ENCODE measurements around the gene ANXA1.

Gene ANXA1

DNA sequence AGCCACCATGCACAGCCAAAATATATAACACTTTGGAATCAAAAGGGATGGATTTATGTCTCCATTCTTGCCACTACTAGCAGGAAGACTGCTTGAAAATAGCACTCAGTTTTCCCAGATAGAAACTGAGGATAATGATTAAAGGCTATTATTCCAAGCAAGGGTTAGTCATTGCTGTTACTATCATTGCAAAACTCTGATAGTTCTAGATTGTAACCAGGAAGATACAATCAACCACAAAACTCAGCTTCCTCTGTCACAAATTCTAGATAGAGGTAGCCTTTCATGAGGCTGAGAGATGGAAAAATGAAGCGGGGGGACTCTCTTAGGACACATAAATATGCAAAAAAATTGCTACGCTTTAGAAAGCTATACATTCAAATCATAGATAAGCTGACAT is 3.1 kb downstream of the ANXA1 start:
- peak overlapping the region; percentile 84 for H3K4me3 ChIP-seq (ENCODE audit: control insufficient read depth, low read depth, low read length)
- TF ChIP-seq, protein P1, sequence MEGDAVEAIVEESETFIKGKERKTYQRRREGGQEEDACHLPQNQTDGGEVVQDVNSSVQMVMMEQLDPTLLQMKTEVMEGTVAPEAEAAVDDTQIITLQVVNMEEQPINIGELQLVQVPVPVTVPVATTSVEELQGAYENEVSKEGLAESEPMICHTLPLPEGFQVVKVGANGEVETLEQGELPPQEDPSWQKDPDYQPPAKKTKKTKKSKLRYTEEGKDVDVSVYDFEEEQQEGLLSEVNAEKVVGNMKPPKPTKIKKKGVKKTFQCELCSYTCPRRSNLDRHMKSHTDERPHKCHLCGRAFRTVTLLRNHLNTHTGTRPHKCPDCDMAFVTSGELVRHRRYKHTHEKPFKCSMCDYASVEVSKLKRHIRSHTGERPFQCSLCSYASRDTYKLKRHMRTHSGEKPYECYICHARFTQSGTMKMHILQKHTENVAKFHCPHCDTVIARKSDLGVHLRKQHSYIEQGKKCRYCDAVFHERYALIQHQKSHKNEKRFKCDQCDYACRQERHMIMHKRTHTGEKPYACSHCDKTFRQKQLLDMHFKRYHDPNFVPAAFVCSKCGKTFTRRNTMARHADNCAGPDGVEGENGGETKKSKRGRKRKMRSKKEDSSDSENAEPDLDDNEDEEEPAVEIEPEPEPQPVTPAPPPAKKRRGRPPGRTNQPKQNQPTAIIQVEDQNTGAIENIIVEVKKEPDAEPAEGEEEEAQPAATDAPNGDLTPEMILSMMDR (conservative IDR thresholded peaks at IDR 0.05; ENCODE audit: control insufficient read depth, insufficient read depth, low read depth, low read length) = no peak
- peak; percentile 43 for DNase-seq (ENCODE audit: low read depth)

GRCh38 chr9:73155377-73155776 is 3.7 kb downstream of the ANXA1 start:
- TF ChIP-seq, protein P1 (conservative IDR thresholded peaks at IDR 0.05; ENCODE audit: control insufficient read depth, insufficient read depth, low read depth, low read length) = no peak
- peak overlapping the region; percentile 17 for H3K4me3 ChIP-seq (ENCODE audit: control insufficient read depth, low read depth, low read length)
- no peak for DNase-seq (ENCODE audit: low read depth)

GRCh38 chr9:73155968-73156864 is 4.6 kb downstream of the ANXA1 start:
- DNase-seq (ENCODE audit: low read depth) = no peak
- TF ChIP-seq, protein P1 (conservative IDR thresholded peaks at IDR 0.05; ENCODE audit: control insufficient read depth, insufficient read depth, low read depth, low read length) = no peak
- H3K4me3 ChIP-seq (ENCODE audit: control insufficient read depth, low read depth, low read length) = no peak overlapping the region

GRCh38 chr9:73156865-73157187 is 5.2 kb downstream of the ANXA1 start:
- no peak overlapping the region for H3K4me3 ChIP-seq (ENCODE audit: control insufficient read depth, low read depth, low read length)
- TF ChIP-seq, protein P1 (conservative IDR thresholded peaks at IDR 0.05; ENCODE audit: control insufficient read depth, insufficient read depth, low read depth, low read length) = no peak
- no peak for DNase-seq (ENCODE audit: low read depth)

DNA sequence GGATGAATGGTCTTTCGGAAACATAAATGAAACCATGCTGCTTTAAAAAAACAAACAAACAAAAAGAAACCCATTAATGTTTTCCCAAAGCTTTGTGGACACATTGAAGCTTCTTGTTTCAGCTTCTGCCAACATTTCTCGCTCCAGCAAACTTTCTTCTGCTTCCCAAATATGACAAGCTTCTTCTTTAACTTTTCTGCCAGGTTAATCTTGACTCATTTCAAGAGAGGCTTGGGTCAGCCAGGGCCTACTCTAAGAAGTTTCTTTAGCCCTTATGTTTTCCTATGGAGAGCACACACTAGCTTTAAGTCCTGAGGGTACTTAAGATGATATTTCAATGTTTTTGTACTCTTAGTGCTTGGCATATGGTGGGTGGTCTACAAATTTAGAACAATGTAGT is 6.1 kb downstream of the ANXA1 start:
- H3K4me3 ChIP-seq (ENCODE audit: control insufficient read depth, low read depth, low read length) = no peak overlapping the region
- no peak for DNase-seq (ENCODE audit: low read depth)

DNA sequence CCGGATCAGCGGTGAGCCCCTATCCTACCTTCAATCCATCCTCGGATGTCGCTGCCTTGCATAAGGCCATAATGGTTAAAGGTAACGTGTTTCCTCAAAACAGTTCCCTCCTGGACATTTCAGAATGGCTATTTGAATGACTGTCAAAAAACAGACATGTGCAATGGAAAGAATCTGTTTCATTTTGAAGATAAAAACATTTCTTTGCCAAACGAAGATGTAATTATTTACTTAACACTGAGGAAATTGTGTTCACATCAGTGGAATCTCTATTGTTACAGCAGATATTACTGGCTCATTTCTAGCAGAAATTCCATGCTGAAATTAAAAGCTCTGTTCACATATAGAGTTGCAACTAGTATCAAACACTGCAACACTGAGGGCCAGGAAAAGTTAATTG is 7.1 kb downstream of the ANXA1 start:
- TF ChIP-seq, protein P1 (conservative IDR thresholded peaks at IDR 0.05; ENCODE audit: control insufficient read depth, insufficient read depth, low read depth, low read length) = no peak
- H3K4me3 ChIP-seq (ENCODE audit: control insufficient read depth, low read depth, low read length) = no peak overlapping the region
- no peak for DNase-seq (ENCODE audit: low read depth)

More for the DNA sequence above, 6.1 kb downstream of the ANXA1 start:
- TF ChIP-seq, protein P1 (conservative IDR thresholded peaks at IDR 0.05; ENCODE audit: control insufficient read depth, insufficient read depth, low read depth, low read length) = no peak

Measured in fibroblast of mammary gland (primary cell).